ENCODE data around the gene AKAP9. TPM values are rescaled to one million over a fixed set of nuclear protein-coding genes. Genes with fewer than 3 reads are reported as not detected.
A peak's percentile ranks its signal among the peaks of the same experiment; 100 is the strongest.

The AKAP9 gene
- total and polyA plus RNA-seq, 9 of the 15 experiments (the other 6 are each of a cell fraction or from before 2014, with no cell fraction given), result 25.5 to 80.9 (median 46.3) TPM

- no peak for TF ChIP-seq REST (IDR thresholded peaks at IDR 0.05; ENCODE audit: borderline replicate concordance)
- TF ChIP-seq REST (CRISPR knock-in tag; IDR thresholded peaks at IDR 0.05; ENCODE audit: low read depth), result no peak
- peak; percentile 81 for TF ChIP-seq PKNOX1 (IDR thresholded peaks at IDR 0.05)
- TF ChIP-seq ZNF274 (IDR thresholded peaks at IDR 0.05; ENCODE audit: borderline replicate concordance, low read depth, low read length), result no peak
These were observed 191.2 kb downstream of the AKAP9 start (continued) for GRCh38 chr7:92131764-92132330.
